ENCODE results near the gene ISCA2.

ISCA2 gene

DNA sequence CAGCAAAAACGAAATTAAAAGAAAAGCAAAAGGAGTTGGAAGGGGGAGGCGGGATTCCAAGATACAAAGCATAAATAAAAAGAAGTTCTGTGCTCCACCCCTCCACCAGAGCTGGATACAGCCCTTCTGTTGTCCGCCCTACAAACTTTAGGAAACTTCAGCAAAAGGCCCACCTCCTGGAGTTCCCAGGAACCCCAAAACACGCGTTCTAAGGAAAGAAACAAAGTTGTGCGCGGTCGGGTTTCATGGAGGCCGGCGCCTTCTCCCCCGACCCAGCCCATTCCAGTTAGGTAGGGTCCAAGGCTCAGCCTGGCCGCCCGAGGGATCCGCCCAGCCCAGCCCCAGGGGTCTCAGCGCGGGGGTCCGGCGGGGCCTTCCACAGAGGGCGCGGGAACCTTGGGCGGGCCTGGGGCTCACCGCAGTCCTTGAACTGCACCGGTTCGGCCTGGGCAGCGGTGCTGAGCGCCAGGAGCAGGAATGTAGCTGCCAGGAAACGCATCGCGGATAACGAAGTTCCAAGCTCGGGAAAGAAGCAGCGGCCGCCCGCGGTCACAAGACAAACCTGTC is 706 bp upstream of the ISCA2 start, which contains the start of gene NPC2 (continued):
- no peak for TF ChIP-seq ZNF596 (tag by site-specific recombination; IDR thresholded peaks at IDR 0.05)
- TF ChIP-seq ZBTB7A (tag by site-specific recombination; IDR thresholded peaks at IDR 0.05; ENCODE audit: low read depth) = no peak
- TF ChIP-seq, protein P1, sequence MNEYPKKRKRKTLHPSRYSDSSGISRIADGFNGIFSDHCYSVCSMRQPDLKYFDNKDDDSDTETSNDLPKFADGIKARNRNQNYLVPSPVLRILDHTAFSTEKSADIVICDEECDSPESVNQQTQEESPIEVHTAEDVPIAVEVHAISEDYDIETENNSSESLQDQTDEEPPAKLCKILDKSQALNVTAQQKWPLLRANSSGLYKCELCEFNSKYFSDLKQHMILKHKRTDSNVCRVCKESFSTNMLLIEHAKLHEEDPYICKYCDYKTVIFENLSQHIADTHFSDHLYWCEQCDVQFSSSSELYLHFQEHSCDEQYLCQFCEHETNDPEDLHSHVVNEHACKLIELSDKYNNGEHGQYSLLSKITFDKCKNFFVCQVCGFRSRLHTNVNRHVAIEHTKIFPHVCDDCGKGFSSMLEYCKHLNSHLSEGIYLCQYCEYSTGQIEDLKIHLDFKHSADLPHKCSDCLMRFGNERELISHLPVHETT (tag by site-specific recombination; IDR thresholded peaks at IDR 0.05) = no peak
- TF ChIP-seq, protein P2, sequence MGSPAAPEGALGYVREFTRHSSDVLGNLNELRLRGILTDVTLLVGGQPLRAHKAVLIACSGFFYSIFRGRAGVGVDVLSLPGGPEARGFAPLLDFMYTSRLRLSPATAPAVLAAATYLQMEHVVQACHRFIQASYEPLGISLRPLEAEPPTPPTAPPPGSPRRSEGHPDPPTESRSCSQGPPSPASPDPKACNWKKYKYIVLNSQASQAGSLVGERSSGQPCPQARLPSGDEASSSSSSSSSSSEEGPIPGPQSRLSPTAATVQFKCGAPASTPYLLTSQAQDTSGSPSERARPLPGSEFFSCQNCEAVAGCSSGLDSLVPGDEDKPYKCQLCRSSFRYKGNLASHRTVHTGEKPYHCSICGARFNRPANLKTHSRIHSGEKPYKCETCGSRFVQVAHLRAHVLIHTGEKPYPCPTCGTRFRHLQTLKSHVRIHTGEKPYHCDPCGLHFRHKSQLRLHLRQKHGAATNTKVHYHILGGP (tag by site-specific recombination; IDR thresholded peaks at IDR 0.05) = no peak
- no peak for TF ChIP-seq ZNF558 (tag by site-specific recombination; IDR thresholded peaks at IDR 0.05)
- no peak for TF ChIP-seq ZNF585B (tag by site-specific recombination; IDR thresholded peaks at IDR 0.05)
- no peak for TF ChIP-seq ZNF555 (tag by site-specific recombination; conservative IDR thresholded peaks at IDR 0.05)
- peak; percentile 47; the same call in 1 of the 2 replicates for TF ChIP-seq ZBTB20 (tag by site-specific recombination; IDR thresholded peaks at IDR 0.05)
- no peak for TF ChIP-seq ZNF670 (tag by site-specific recombination; IDR thresholded peaks at IDR 0.05; ENCODE audit: low read depth)
- peak; percentile 43; the same call in 1 of the 2 replicates for TF ChIP-seq ZNF600 (tag by site-specific recombination; IDR thresholded peaks at IDR 0.05)
- no peak for TF ChIP-seq ZNF768 (tag by site-specific recombination; IDR thresholded peaks at IDR 0.05)
- TF ChIP-seq IKZF3 (tag by site-specific recombination; IDR thresholded peaks at IDR 0.05) = peak; percentile 74; the same call in 1 of the 2 replicates
- TF ChIP-seq ZSCAN16 (tag by site-specific recombination; IDR thresholded peaks at IDR 0.05) = no peak
- TF ChIP-seq, protein P3, sequence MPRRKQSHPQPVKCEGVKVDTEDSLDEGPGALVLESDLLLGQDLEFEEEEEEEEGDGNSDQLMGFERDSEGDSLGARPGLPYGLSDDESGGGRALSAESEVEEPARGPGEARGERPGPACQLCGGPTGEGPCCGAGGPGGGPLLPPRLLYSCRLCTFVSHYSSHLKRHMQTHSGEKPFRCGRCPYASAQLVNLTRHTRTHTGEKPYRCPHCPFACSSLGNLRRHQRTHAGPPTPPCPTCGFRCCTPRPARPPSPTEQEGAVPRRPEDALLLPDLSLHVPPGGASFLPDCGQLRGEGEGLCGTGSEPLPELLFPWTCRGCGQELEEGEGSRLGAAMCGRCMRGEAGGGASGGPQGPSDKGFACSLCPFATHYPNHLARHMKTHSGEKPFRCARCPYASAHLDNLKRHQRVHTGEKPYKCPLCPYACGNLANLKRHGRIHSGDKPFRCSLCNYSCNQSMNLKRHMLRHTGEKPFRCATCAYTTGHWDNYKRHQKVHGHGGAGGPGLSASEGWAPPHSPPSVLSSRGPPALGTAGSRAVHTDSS (tag by site-specific recombination; IDR thresholded peaks at IDR 0.05) = no peak
- TF ChIP-seq ZNF560 (tag by site-specific recombination; IDR thresholded peaks at IDR 0.05; ENCODE audit: borderline replicate concordance) = no peak
- TF ChIP-seq SP3 (tag by site-specific recombination; IDR thresholded peaks at IDR 0.05) = no peak
- TF ChIP-seq ZNF223 (tag by site-specific recombination; IDR thresholded peaks at IDR 0.05) = no peak
- no peak for TF ChIP-seq ZNF140 (tag by site-specific recombination; IDR thresholded peaks at IDR 0.05)
- TF ChIP-seq ZNF530 (tag by site-specific recombination; IDR thresholded peaks at IDR 0.05; ENCODE audit: low read depth) = no peak
- TF ChIP-seq, protein P4, sequence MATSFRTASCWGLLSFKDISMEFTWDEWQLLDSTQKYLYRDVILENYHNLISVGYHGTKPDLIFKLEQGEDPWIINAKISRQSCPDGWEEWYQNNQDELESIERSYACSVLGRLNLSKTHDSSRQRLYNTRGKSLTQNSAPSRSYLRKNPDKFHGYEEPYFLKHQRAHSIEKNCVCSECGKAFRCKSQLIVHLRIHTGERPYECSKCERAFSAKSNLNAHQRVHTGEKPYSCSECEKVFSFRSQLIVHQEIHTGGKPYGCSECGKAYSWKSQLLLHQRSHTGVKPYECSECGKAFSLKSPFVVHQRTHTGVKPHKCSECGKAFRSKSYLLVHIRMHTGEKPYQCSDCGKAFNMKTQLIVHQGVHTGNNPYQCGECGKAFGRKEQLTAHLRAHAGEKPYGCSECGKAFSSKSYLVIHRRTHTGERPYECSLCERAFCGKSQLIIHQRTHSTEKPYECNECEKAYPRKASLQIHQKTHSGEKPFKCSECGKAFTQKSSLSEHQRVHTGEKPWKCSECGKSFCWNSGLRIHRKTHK (tag by site-specific recombination; IDR thresholded peaks at IDR 0.05) = no peak
- TF ChIP-seq ZNF341 (tag by site-specific recombination; IDR thresholded peaks at IDR 0.05; ENCODE audit: low read depth) = peak; percentile 86
- no peak for TF ChIP-seq ZBTB48 (tag by site-specific recombination; IDR thresholded peaks at IDR 0.05)
- no peak for TF ChIP-seq HOXD13 (CRISPR knock-in tag; IDR thresholded peaks at IDR 0.05; ENCODE audit: borderline replicate concordance)
- no peak for TF ChIP-seq ZNF16 (tag by site-specific recombination; IDR thresholded peaks at IDR 0.05; ENCODE audit: low read depth)
- no peak for TF ChIP-seq ZFP41 (tag by site-specific recombination; IDR thresholded peaks at IDR 0.05; ENCODE audit: borderline replicate concordance)
- TF ChIP-seq ZNF404 (tag by site-specific recombination; IDR thresholded peaks at IDR 0.05) = no peak
- no peak for TF ChIP-seq BCL11A (tag by site-specific recombination; IDR thresholded peaks at IDR 0.05; ENCODE audit: low read depth)
- TF ChIP-seq, protein P5, sequence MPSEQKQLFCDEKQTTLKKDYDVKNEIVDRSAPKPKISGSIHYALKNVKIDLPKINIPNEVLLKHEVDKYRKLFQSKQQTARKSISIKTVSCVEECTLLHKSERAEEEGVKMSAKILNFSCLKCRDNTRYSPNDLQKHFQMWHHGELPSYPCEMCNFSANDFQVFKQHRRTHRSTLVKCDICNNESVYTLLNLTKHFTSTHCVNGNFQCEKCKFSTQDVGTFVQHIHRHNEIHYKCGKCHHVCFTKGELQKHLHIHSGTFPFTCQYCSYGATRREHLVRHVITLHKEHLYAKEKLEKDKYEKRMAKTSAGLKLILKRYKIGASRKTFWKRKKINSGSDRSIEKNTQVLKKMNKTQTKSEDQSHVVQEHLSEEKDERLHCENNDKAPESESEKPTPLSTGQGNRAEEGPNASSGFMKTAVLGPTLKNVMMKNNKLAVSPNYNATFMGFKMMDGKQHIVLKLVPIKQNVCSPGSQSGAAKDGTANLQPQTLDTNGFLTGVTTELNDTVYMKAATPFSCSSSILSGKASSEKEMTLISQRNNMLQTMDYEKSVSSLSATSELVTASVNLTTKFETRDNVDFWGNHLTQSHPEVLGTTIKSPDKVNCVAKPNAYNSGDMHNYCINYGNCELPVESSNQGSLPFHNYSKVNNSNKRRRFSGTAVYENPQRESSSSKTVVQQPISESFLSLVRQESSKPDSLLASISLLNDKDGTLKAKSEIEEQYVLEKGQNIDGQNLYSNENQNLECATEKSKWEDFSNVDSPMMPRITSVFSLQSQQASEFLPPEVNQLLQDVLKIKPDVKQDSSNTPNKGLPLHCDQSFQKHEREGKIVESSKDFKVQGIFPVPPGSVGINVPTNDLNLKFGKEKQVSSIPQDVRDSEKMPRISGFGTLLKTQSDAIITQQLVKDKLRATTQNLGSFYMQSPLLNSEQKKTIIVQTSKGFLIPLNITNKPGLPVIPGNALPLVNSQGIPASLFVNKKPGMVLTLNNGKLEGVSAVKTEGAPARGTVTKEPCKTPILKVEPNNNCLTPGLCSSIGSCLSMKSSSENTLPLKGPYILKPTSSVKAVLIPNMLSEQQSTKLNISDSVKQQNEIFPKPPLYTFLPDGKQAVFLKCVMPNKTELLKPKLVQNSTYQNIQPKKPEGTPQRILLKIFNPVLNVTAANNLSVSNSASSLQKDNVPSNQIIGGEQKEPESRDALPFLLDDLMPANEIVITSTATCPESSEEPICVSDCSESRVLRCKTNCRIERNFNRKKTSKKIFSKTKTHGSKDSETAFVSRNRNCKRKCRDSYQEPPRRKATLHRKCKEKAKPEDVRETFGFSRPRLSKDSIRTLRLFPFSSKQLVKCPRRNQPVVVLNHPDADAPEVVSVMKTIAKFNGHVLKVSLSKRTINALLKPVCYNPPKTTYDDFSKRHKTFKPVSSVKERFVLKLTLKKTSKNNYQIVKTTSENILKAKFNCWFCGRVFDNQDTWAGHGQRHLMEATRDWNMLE (tag by site-specific recombination; conservative IDR thresholded peaks at IDR 0.05; ENCODE audit: low read depth) = no peak
- peak; percentile 81; the same call in 1 of the 2 replicates for TF ChIP-seq KLF8 (tag by site-specific recombination; IDR thresholded peaks at IDR 0.05)
- TF ChIP-seq ZNF292 (tag by site-specific recombination; IDR thresholded peaks at IDR 0.05; ENCODE audit: borderline replicate concordance, low read depth) = no peak
- TF ChIP-seq ZXDB (tag by site-specific recombination; IDR thresholded peaks at IDR 0.05) = no peak
